Activated T-helper 9 cell treated with anti-CD3 and anti-CD28 coated beads, Interleukin-2, amount 50 U/mL, for 16 hours (primary cell): ENCODE data around the gene POSTN.

Experiments
- DNase-seq: peaks from one replicate; pipeline ENCODE4 v3.0.0-alpha.2; 2020; ENCODE audit warnings: low read depth

Gene POSTN, protein sequence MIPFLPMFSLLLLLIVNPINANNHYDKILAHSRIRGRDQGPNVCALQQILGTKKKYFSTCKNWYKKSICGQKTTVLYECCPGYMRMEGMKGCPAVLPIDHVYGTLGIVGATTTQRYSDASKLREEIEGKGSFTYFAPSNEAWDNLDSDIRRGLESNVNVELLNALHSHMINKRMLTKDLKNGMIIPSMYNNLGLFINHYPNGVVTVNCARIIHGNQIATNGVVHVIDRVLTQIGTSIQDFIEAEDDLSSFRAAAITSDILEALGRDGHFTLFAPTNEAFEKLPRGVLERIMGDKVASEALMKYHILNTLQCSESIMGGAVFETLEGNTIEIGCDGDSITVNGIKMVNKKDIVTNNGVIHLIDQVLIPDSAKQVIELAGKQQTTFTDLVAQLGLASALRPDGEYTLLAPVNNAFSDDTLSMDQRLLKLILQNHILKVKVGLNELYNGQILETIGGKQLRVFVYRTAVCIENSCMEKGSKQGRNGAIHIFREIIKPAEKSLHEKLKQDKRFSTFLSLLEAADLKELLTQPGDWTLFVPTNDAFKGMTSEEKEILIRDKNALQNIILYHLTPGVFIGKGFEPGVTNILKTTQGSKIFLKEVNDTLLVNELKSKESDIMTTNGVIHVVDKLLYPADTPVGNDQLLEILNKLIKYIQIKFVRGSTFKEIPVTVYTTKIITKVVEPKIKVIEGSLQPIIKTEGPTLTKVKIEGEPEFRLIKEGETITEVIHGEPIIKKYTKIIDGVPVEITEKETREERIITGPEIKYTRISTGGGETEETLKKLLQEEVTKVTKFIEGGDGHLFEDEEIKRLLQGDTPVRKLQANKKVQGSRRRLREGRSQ

DNA sequence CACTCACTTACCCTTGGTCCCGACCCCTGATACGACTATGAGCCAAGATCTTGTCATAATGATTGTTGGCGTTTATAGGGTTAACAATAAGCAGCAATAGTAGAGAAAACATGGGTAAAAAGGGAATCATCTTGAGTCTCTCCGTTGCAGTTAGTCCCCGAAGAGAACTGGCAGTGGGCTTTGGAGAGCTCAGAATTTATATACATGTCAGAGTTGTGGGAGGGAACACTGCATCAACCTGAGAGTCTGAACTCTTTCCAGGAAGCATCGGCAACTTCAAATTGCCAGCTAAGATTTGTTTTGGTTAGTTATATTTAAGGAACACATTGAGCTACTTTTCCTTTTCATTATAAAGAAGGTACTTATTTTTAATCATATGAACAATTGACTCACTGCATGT is at the start of gene POSTN:
Gene POSTN, minus strand, starts transcription at position 172 of the 400 bp plus-strand sequence. Its CDS starts 42 bp downstream, at position 130.
- DNase-seq, result no peak

DNA sequence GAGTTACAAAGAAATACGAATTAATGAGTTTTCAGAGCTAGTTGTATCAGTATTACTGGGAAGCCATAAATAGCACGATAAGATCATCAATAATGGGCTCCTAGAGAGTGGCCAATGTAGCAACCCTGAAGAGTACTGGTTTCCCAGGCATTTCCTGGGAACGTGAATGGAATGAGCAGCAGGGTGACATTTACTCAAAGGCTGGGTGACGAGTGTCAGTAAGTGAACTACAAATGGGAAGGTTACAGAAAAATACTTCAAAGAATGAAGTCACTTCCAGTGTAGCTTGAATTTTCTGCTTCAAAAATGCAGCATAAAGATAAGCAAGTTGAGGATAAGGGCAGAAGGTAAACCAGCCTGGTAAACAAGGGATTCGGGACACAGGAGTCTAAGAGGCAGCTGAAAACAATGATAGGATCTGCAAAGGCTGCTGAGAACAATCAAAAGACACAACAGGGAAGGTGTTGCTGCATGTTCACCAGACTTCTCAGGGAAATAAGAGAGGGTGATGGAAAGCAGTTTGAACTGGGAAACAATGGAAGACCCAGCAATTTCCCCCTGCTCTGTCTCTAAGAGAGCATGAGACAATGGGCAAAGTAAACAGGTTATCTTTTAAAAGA is 48.6 kb upstream of the POSTN start:
- DNase-seq, result no peak

DNA sequence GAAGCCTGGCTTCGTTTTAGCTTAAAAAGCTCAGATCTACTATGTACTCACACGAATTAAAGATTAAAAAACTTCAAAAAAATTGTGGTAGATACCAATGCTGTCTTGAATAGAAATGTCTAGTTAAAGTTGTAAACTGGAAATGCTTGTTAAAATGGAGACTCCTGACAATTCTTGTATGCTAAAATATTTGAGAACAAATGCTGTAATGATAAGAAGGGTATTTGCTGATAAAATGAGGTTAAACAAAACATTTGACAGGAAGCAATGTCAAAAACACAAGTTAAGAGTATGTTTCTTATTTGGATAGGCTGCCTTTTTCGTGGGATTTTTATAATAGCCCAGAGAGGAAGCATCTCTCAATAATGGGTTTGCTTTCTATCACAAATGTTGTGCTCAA is 48.0 kb upstream of the POSTN start:
- no peak for DNase-seq

DNA sequence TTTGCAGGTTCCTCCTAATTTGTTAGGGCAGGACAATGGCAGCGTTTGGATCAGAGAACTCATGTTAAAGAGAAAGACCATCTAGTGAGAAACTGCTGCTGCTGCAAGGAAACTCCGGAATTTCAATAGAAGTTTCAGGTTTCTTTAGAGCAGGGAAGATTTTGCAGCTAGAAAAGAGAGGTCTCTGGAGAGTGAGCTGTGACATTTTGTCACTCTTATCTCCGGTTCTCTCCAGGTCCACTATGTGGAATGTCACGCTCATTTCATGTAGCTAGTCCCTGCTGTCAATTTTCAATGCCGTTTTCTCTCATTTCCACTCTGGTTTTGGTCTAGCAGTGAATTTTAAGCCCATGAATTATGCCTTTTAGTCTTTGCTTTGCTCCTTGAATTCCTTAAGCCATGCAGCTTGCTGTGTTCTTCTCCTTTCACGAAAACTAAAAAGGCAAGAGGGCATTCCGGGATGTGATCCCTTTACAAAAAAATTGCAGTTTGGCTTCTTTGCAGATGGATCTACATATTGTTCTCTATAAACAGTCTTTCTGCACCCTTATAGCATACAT is 46.7 kb upstream of the POSTN start:
- DNase-seq, result no peak

DNA sequence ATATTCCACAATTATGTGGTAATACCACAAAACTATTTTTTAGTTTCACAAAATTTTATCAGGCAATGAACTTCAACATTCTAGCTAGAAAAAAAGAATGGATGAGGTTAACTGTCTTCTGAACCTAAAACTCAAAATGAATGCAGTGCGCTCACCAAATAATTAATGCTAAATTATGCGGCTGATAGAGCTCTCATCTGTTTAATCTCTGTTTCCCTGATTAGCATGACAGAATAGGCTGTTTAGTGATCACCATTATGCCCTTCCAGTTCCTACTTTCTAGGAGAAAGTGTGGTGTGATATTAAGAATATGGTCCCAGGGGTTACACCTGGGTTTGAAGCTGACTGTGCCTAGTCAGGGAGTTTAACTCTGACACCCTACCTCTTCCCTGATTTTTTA is 42.8 kb upstream of the POSTN start:
- DNase-seq, result no peak

DNA sequence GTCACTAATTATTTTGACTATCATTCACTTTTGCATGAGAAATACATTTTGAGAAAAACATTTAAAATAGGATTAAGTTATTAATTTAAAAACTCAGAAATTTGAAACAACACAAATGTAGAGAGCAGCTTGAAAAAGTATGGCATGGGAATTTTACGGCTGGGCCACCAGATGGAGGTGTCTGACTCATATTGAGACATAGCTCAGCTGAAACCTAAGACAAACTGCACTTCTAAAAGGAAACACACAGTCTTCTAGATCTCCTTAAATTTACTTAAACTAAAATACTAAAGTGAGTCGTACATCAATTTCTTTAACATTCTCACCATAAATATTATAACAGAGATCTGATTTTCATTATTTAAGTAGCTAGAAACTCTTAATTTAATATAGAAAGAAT is 41.9 kb upstream of the POSTN start:
- no peak for DNase-seq

DNA sequence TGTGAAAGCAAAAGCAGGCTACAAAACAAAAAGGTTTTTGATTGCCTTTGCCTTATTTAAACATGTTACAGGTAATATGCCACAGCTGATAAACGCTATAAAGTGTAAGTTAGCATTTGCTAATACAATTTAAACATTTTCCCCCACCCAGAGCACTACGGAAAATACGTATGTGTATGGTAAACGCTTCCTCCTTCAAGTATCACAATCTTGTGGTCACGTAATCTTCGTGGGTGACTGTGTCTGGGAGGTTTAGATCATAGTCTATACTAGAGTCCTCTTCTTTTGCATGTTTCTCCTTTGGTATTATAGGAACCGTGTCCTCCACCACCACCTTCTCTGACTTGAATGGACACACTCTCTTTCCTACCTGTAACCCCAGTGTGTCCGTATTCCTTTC is 38.1 kb upstream of the POSTN start:
- no peak for DNase-seq

DNA sequence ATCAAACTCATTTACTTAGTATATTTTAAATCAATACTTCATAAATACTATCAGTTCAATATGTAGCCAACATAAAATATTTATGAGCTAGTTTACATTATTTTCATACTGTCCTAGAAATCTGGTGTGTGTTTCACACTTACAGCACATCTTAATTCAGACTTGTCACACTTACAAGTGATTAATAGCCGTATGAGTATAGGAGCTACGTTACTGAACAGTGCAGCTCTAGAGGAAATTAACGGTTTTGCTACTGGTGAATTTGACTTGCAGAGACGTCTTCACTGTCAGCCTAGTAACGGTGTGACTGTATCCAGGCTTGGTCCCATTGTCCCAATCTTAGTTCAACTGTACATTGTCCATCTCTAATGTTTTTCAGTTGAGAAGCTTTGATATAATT is 33.7 kb upstream of the POSTN start:
- DNase-seq, result no peak

DNA sequence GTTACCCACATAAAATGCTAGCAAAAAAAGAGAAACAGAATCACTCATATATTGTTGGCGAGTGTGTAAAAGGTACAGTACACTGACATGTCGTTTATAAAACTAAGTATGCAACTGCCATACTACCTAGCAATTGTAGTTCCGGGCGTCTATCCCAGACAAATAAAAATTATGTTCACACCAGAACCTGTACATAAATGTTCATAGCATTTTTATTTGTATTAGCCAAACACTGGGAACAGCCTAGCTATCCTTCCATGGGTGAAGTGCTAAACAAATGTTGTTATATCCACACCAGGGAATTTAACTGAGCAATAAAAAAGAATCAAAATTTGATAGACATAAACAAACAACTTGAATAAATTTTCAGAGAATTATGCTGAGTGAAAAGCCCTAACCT is 28.9 kb upstream of the POSTN start:
- no peak for DNase-seq

DNA sequence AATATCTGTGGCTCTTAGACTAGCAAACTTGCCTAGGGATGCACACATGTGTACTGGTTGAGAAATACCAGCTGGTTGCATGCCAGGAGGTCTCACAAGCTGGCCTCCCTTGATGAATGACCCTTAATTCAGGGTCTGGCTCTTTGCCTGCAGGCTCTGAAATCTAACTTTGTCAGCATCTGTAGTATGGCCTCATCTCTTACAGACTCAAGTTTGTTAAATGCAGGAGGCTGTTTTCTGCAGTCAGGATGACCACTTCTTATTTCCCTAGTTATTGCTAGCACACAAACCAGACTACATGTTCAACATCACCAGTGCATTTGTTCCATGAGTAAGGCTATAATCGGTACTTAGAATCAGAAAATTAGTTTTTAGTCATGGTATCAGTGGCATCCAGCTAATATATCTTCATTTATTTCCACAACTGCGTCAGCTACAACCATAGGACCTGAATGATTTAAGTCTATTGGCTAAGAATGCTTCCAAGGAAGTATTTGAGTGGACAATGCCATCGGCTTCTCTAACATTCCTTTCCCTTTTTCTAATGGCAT is 23.3 kb upstream of the POSTN start:
- DNase-seq, result no peak

DNA sequence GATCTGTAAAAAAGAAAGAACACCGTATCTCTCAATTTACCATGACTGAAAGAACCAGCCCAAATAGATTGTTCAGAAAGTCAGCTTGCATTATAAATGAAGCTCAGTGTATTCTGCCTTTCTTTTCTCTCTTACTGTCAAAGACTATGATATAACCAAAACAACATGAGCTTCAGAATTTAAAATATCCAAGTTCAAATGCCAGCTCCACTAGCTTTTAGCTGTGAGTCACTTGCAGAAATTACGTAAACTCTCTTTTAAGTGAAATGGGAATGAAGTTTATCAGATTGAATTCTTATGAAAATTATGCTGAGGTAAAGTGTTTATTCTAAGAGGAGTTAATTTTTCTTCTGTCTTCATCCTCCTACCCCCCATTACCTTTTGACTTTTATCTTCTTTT is 20.0 kb upstream of the POSTN start:
- DNase-seq, result no peak

DNA sequence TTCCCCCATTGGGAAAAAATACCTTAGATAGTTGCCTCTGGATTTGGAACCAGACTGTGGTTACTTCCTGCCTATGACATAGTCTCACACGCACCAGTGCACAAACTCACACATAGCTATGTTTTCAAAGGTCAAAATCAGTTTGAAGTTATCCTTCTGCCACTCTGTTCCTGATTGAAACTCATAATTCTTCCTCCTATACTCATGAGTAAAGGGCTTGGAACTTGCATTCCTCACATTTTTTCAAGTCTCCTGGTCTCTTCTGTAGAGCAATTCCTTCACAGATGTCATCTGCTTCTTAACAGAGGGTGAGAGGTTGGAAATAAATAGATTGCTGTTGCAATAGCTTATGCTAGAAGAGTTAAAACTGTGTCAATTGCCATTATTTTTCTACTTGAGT is 18.6 kb upstream of the POSTN start:
- DNase-seq, result no peak

DNA sequence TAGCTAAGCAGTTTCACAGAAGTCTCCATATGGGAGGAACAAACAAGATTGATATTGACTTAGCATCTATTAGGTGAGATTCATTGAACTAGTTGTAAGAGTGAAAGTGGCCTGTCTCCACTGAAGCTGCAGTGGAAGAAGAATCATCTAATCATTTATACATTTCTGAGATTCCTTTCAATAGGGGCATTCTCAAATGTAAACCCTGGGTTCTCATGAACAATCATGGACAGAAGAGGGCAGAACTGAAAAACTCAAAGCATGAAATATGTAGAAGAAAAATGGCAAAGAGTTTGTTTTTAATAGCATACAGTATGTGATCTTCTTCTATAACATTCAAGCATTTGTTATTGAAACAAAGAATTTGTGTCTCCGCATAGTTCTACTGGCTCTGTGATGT is 17.6 kb upstream of the POSTN start:
- DNase-seq, result no peak

DNA sequence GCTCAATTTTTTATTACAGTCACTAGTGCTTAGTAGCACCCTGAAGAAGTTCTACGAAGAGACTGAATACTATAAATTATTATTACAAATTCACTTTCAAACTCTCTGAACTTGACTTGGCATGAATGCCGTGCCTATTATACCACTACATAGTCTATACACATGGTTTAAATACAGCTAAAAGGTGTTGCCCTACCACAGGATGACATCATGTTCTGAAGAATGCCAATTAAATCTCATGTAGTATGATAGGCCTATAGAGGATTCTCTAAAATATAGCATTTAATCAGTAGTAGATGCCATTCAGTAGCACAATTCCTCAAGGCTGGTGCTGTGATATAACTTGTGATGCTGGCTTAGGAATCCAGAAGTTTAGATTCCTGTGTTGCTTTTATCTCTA is 16.7 kb upstream of the POSTN start:
- DNase-seq, result no peak

DNA sequence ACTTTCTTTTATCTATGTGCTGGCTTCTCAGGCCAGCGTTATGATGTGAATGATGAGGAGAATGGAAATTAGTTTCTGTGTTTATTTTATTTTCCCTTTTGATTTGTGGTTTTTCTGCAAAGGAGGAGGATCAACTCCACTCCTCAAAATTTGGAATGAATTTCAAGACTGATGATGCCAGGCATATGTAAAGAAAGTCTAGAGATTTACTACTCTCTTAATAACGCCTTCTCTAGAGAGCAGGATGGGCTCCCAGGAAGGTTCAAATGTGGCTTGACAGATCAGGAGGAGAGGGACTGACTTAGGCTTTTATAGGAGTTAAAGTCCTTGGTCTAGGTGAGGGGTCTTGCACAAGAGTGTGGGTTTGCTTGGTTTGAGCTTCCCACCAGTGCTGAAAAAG is 15.1 kb upstream of the POSTN start:
- DNase-seq, result no peak

DNA sequence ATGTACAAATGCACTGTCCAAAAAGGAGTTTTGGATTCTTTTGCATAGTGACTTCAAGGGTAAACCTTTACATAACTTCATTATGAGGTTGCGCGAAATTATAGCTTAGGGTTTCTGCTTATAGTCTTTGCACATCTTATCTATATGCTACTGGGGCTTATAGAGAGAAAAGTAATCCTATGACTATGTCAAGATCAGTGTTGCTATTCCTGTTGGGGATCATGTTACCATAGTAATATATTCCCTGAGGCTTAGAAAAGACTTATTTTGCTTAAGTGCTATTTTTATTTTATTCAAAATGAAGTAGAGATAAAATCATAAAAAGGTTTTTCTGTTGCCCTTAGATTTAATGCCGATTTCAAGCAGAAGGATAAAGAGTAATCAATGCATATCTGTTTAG is 14.7 kb upstream of the POSTN start:
- DNase-seq, result no peak

DNA sequence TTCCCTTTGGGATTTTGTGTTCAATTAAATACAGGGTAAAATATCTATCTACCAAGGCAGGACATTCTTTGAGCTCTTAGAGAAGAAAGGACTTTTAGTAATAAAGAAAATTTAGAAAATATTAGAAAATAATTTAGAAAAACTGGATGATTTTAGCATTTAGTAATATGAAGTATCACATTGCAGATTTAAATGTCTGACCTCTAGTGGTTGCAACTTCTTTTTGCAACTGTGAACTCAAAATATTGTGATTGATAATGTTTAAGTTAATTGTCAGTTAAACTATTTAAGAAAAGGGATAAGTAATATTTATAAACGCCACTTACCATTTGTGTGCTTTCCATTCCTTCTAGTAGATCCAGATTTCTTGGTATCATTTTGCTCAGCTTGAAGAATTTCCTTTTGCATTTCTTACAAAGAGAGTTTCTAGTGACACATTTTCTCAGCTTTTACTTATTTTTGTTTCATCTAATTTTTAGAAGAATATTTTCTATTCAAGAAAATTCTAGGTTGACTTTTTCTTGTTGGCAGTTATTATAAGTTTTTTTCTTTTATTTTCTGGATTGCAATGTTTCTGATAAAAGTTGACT is 10.3 kb upstream of the POSTN start:
- DNase-seq, result no peak

DNA sequence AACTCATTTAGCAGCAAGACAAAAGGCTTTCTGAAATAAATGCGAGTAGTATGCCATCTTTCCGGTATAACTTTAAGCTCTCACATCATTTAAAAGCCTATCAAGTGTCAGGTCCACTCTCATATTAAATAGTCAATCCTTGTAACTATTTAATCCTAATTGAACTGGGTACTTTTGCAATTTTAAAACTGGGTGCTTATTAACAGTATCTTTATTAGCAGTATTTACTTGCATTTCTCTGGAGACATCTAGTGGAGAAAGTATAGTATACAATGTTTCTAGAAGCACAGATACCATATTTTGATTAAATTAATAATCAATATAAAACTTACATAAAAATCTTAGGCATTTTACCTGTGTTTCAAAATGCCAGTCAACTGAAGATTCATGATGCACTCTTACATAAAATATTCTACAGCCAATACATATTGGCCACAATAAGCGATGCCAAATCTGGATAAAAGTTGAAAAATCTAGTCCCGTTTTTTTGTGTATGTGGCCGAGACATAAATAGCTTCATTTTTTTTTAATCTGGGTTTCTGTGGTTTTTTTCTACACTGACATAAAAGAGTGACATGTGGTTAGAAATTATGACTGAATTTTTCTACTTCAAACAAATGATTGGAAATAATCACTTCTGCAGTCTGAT is 4.3 kb upstream of the POSTN start:
- no peak for DNase-seq

DNA sequence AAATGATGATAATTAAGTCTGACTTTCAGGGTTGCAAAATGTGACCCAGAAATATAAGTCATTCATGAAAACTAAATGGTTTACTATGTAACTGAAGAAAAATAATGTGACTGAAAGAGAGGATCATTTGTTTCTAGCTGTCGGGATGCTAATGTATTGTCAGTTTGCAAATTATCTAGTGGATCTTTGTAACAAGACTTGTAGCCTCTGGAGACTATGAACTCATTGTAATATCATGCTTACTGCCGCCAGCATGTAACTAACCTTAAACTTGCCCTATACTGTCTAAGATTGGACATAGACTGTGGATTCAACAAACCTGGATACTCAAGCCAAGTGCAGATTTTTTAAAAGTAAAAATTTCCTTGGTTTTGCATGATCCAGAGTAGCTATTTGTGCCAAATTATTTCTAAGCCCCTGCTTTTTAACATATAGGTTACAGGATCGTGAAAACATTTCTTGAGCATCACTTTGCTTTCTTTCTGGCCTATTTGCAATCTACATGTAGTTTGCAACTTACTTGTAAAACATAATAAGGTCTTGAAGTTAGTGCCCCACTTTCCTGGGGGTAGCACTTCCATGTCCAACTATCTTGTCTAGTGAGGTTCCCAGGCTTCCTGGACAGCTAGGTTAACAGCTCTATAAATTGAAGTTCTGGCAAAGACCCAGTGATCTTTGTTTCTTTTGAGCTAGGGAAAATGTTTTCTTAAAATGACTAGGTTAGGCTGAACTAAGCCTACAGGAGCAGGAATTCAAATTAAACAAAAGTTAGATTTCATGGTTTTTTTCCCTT is 3.3 kb upstream of the POSTN start:
- no peak for DNase-seq

DNA sequence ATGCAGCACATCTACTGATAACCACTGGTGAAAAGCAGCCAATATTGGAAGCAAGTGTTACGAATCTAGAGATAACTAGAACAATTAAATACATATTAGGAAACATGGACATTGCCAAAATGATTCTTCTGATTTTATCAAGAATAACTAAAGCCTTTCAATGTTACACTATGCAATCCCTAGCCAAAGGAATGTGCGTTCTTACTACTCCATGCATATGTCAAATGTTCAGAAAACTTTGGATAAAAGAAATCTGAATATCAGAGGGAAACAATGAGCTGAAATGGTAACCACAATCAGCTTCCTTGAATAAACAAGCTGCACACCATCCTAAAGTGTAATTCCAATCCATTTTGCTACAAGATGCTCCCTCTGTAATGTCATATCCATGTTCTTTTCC is 951 bp upstream of the POSTN start:
- no peak for DNase-seq
